Smooth muscle cell (in vitro differentiated cells): Measurements from ENCODE around the gene ROR2. TPM values are rescaled to one million over a fixed set of nuclear protein-coding genes. Genes with fewer than 3 reads are reported as not detected.
A peak's percentile ranks its signal among the peaks of the same experiment; 100 is the strongest.

Source experiments
- DNase-seq: peaks from one replicate; lab custom pipeline; 2025; ENCODE audit not compliant: unreplicated experiment; lab: John Stamatoyannopoulos, UW
- H2AFZ ChIP-seq: fragments of 200-600 bp; sonication (generic); 2 replicates; pipeline ENCODE4 v1.6.0; 2016; ENCODE audit warnings: antibody characterized with exemption, low read depth, mild to moderate bottlenecking
- H3F3A ChIP-seq: fragments of 200-600 bp; sonication (generic); 2 replicates; pipeline ENCODE4 v1.6.0; 2017; ENCODE audit warnings: antibody characterized with exemption, low read depth
- H3K27ac ChIP-seq: fragments of 200-600 bp; sonication (generic); 2 replicates; pipeline ENCODE4 v1.5.1; 2016; ENCODE audit warnings: low read depth, mild to moderate bottlenecking
- H3K27me3 ChIP-seq: fragments of 200-600 bp; sonication (generic); 2 replicates; pipeline ENCODE4 v1.6.1; 2016; ENCODE audit warnings: low read depth, mild to moderate bottlenecking
- H3K36me3 ChIP-seq: fragments of 200-600 bp; sonication (generic); 2 replicates; pipeline ENCODE4 v1.5.1; 2016; ENCODE audit warnings: low read depth
- H3K4me1 ChIP-seq: fragments of 200-600 bp; sonication (generic); 2 replicates; pipeline ENCODE4 v1.5.1; 2016; ENCODE audit warnings: low read depth
- H3K4me2 ChIP-seq: fragments of 200-600 bp; sonication (generic); 2 replicates; pipeline ENCODE4 v1.6.0; 2016; ENCODE audit warnings: mild to moderate bottlenecking
- H3K4me3 ChIP-seq: fragments of 200-600 bp; sonication (generic); 2 replicates; pipeline ENCODE4 v1.5.1; 2016; ENCODE audit warnings: mild to moderate bottlenecking
- H3K79me2 ChIP-seq: fragments of 200-600 bp; sonication (generic); 2 replicates; pipeline ENCODE4 v1.6.0; 2016; ENCODE audit warnings: low read depth, mild to moderate bottlenecking
- H3K9ac ChIP-seq: fragments of 200-600 bp; sonication (generic); 2 replicates; pipeline ENCODE4 v1.6.0; 2016; ENCODE audit warnings: low read depth
- H3K9me3 ChIP-seq: fragments of 200-600 bp; sonication (generic); replicated peaks from 2 replicates; pipeline ENCODE4 v1.5.1; 2016; ENCODE audit warnings: low read depth
- H4K20me1 ChIP-seq: fragments of 200-600 bp; sonication (generic); 2 replicates; pipeline ENCODE4 v1.6.0; 2016; ENCODE audit warnings: low read depth
- CTCF ChIP-seq: fragments of 200-600 bp; sonication (generic); IDR thresholded peaks from 2 replicates; pipeline ENCODE4 v1.5.1; 2017; ENCODE audit warnings: borderline replicate concordance, mild to moderate bottlenecking, antibody characterized with exemption; ENCODE audit not compliant: insufficient read depth, poor library complexity, severe bottlenecking
- WGBS: methylation state at CpG from one replicate; pipeline ENCODE4 v1.1.7; 2016; ENCODE audit warnings: low lambda C conversion rate; 5-methylcytosine and 5-hydroxymethylcytosine counted together
- polyA plus RNA-seq: library from polyadenylated mRNA; unstranded; fragments of >200 nt; fragmentation: Nextera tagmentation; extraction: Ambion mirVana; gene quantifications from 2 replicates; pipeline ENCODE4 v1.2.1, GENCODE V29; 2016
- total RNA-seq: library from RNA; depleted of rRNA; stranded (reverse); fragments of >200 nt; gene quantifications from 2 replicates; pipeline ENCODE4 v1.2.3, GENCODE V29; 2014

The ROR2 gene
- total and polyA plus RNA-seq, 2 experiments from 2014 or later: 16.7 to 21.7 TPM

- Histone ChIP-seq H2AFZ (no peak overlapping the region), H3K4me2 (peak overlapping the region; percentile 55), H3K27ac (no peak overlapping the region), H3K9ac (no peak overlapping the region), H3K4me3 (no peak overlapping the region), H4K20me1 (peaks cover 29% of the 10 kb centered on the region), H3K79me2 (peaks cover 16% of the 10 kb centered on the region), H3K9me3 (no peaks in the 10 kb centered on the region), H3K4me1 (no peaks in the 10 kb centered on the region), H3F3A (no peaks in the 10 kb centered on the region), H3K27me3 (no peaks in the 10 kb centered on the region), H3K36me3 (no peaks in the 10 kb centered on the region)
- no peak for DNase-seq
- 70% methylated on average over 24 of the region's 24 CpGs for WGBS
- no peak for TF ChIP-seq CTCF
Measured at GRCh38 chr9:91809581-91810285, 140.3 kb downstream of the ROR2 start.

- 54% methylated on average over 8 of the region's 8 CpGs for WGBS
- Histone ChIP-seq H3K9ac (no peak overlapping the region), H3K4me1 (peaks cover 7% of the 10 kb centered on the region)
Measured at GRCh38 chr9:91807643-91808246, 142.3 kb downstream of the ROR2 start.

GRCh38 chr9:91805031-91805430 lies 145.0 kb downstream of the ROR2 start:
- no peak overlapping the region for H3K4me2 ChIP-seq
- H3K36me3 ChIP-seq: no peaks in the 10 kb centered on the region
- 92% methylated on average over 5 of the region's 5 CpGs for WGBS
- peaks cover 7% of the 10 kb centered on the region for H3K4me1 ChIP-seq
- no peaks in the 10 kb centered on the region for H3K27me3 ChIP-seq
- no peak overlapping the region for H3K4me3 ChIP-seq
- no peak for TF ChIP-seq CTCF
- no peaks in the 10 kb centered on the region for H3F3A ChIP-seq
- H4K20me1 ChIP-seq: peaks cover 25% of the 10 kb centered on the region
- H3K9ac ChIP-seq: no peak overlapping the region
- no peaks in the 10 kb centered on the region for H3K9me3 ChIP-seq
- no peak overlapping the region for H2AFZ ChIP-seq
- DNase-seq: no peak
- peaks cover 27% of the 10 kb centered on the region for H3K79me2 ChIP-seq
- no peak overlapping the region for H3K27ac ChIP-seq

More at GRCh38 chr9:91807643-91808246, 142.3 kb downstream of the ROR2 start:
- Histone ChIP-seq H3F3A (no peaks in the 10 kb centered on the region), H3K79me2 (peaks cover 14% of the 10 kb centered on the region), H2AFZ (no peak overlapping the region), H4K20me1 (peaks cover 32% of the 10 kb centered on the region), H3K9me3 (no peaks in the 10 kb centered on the region), H3K4me2 (no peak overlapping the region), H3K36me3 (no peaks in the 10 kb centered on the region), H3K4me3 (no peak overlapping the region), H3K27me3 (no peaks in the 10 kb centered on the region), H3K27ac (no peak overlapping the region)
- no peak for TF ChIP-seq CTCF
- no peak for DNase-seq
